Common myeloid progenitor, CD34-positive (primary cell): ENCODE results near the gene EHD2.

Experiments
- CTCF ChIA-PET: fragments of 350-600 bp; sonication (Branson Sonifier 250); formaldehyde crosslinking; loops from one replicate; lab custom pipeline; 2021; ENCODE audit warnings: antibody characterized with exemption; lab: Charles Lee
- POLR2A ChIA-PET: fragments of 350-600 bp; sonication (Branson Sonifier 250); formaldehyde crosslinking; loops from one replicate; lab custom pipeline; 2021; ENCODE audit warnings: antibody characterized with exemption; lab: Charles Lee
- DNase-seq, 3 donors: peaks; one replicate each; pipeline versions ENCODE4 v3.0.0 to v3.0.0-alpha.2; 2013
- H3K27ac ChIP-seq, 2 experiments: 1 replicate in 1 of 2; 2 replicates in 1 of 2; pipeline ENCODE4 v1.7.0; 2013; ENCODE audit warnings: inconsistent platforms in 2 of 2, low read length in 2 of 2, mild to moderate bottlenecking in 2 of 2, low read depth in 1 of 2, moderate library complexity in 1 of 2; ENCODE audit not compliant: severe bottlenecking in 2 of 2, insufficient read depth in 1 of 2, poor library complexity in 1 of 2
- H3K27me3 ChIP-seq, 5 experiments: replicated peaks in 2 of 5; 1 replicate in 3 of 5; 2 replicates in 2 of 5; pipeline versions ENCODE4 v1.6.1 to v1.7.0; 2013; ENCODE audit warnings: low read length in 4 of 5, mild to moderate bottlenecking in 2 of 5, moderate library complexity in 2 of 5, inconsistent platforms in 1 of 5; ENCODE audit not compliant: insufficient read depth in 5 of 5, control insufficient read depth in 4 of 5
- H3K36me3 ChIP-seq, 4 experiments: 1 replicate in 2 of 4; 2 replicates in 2 of 4; pipeline versions ENCODE4 v1.6.1 to v1.7.0; 2013; ENCODE audit warnings: low read length in 3 of 4, control low read depth in 1 of 4, mild to moderate bottlenecking in 1 of 4; ENCODE audit not compliant: control insufficient read depth in 4 of 4, insufficient read depth in 4 of 4
- H3K4me1 ChIP-seq, 4 experiments: 1 replicate in 3 of 4; 2 replicates in 1 of 4; pipeline versions ENCODE4 v1.6.1 to v1.7.1; 2013; ENCODE audit warnings: low read length in 3 of 4, mild to moderate bottlenecking in 3 of 4, control low read depth in 1 of 4, inconsistent platforms in 1 of 4, moderate library complexity in 1 of 4; ENCODE audit not compliant: control insufficient read depth in 4 of 4, insufficient read depth in 4 of 4; ENCODE audit errors: control extremely low read depth in 1 of 4
- H3K4me3 ChIP-seq, 7 experiments: 1 replicate in 4 of 7; 2 replicates in 3 of 7; pipeline versions ENCODE4 v1.5.1 to v1.7.0; 2013; ENCODE audit warnings: mild to moderate bottlenecking in 7 of 7, low read length in 6 of 7, moderate library complexity in 6 of 7, inconsistent platforms in 2 of 7, low read depth in 2 of 7, control low read depth in 1 of 7; ENCODE audit not compliant: insufficient read depth in 4 of 7, control insufficient read depth in 1 of 7; ENCODE audit errors: extremely low read depth in 1 of 7
- H3K9me3 ChIP-seq, 5 experiments: 1 replicate in 4 of 5; 2 replicates in 1 of 5; pipeline versions ENCODE4 v1.6.1 to v1.7.1; 2013; ENCODE audit warnings: low read length in 4 of 5, mild to moderate bottlenecking in 2 of 5, inconsistent platforms in 1 of 5, low read depth in 1 of 5, moderate library complexity in 1 of 5; ENCODE audit not compliant: control insufficient read depth in 4 of 5, insufficient read depth in 2 of 5; ENCODE audit errors: control extremely low read depth in 1 of 5
- WGBS: methylation state at CpG from one replicate; pipeline ENCODE4 v1.1.5; 2013; ENCODE audit not compliant: insufficient coverage; 5-methylcytosine and 5-hydroxymethylcytosine counted together

The EHD2 gene

GRCh38 chr19:47679922-47680857 lies 33.0 kb upstream of the EHD2 start:
- H3K9me3 ChIP-seq, result no peaks in the 10 kb centered on the region
- CTCF ChIA-PET, result no interaction called here
- 97% methylated on average over 82 of the region's 90 CpGs for WGBS
- peaks cover 5 to 50% (median 22%) of the 10 kb centered on the region in 4 experiments for H3K36me3 ChIP-seq
- H3K27ac ChIP-seq, result no peak overlapping the region
- no peak overlapping the region for H3K4me3 ChIP-seq
- H3K27me3 ChIP-seq, result no peaks in the 10 kb centered on the region
- no peak for DNase-seq
- H3K4me1 ChIP-seq, result no peaks in the 10 kb centered on the region
- POLR2A ChIA-PET, result no interaction called here

GRCh38 chr19:47680858-47681332 lies 32.3 kb upstream of the EHD2 start:
- H3K9me3 ChIP-seq, result no peaks in the 10 kb centered on the region
- WGBS, result 98% methylated on average over 31 of the region's 34 CpGs
- no peaks in the 10 kb centered on the region for H3K4me1 ChIP-seq
- H3K4me3 ChIP-seq, result no peak overlapping the region
- H3K36me3 ChIP-seq, result peaks cover 7 to 48% (median 21%) of the 10 kb centered on the region in 4 experiments
- H3K27me3 ChIP-seq, result no peaks in the 10 kb centered on the region
- ChIA-PET CTCF (no interaction called here), POLR2A (no interaction called here)
- no peak for DNase-seq
- H3K27ac ChIP-seq, result no peak overlapping the region

GRCh38 chr19:47681388-47681787 lies 31.8 kb upstream of the EHD2 start:
- Histone ChIP-seq H3K27me3 (no peaks in the 10 kb centered on the region), H3K9me3 (no peaks in the 10 kb centered on the region), H3K4me3 (no peak overlapping the region), H3K36me3 (peaks cover 7 to 48% (median 22%) of the 10 kb centered on the region in 4 experiments), H3K27ac (no peak overlapping the region), H3K4me1 (no peaks in the 10 kb centered on the region)
- WGBS, result 100% methylated on average over 4 of the region's 6 CpGs
- DNase-seq, result no peak
- CTCF ChIA-PET, result no interaction called here
- POLR2A ChIA-PET, result no interaction called here

- Histone ChIP-seq H3K27me3 (no peaks in the 10 kb centered on the region), H3K36me3 (peaks cover 6 to 45% (median 19%) of the 10 kb centered on the region in 4 experiments), H3K27ac (no peak overlapping the region), H3K4me1 (no peaks in the 10 kb centered on the region), H3K4me3 (no peak overlapping the region), H3K9me3 (no peaks in the 10 kb centered on the region)
- CTCF ChIA-PET, result no interaction called here
- 97% methylated on average over 13 of the region's 23 CpGs for WGBS
- POLR2A ChIA-PET, result no interaction called here
- DNase-seq, result no peak
Observed at GRCh38 chr19:47681936-47682335, 31.3 kb upstream of the EHD2 start.

GRCh38 chr19:47682939-47683338 lies 30.3 kb upstream of the EHD2 start:
- CTCF ChIA-PET, result no interaction called here
- no peaks in the 10 kb centered on the region for H3K9me3 ChIP-seq
- H3K4me3 ChIP-seq, result no peak overlapping the region
- DNase-seq, result peak; percentile 20 to 61 (median 26)
- no peak overlapping the region for H3K27ac ChIP-seq
- no peaks in the 10 kb centered on the region for H3K27me3 ChIP-seq
- peaks cover 5 to 39% (median 17%) of the 10 kb centered on the region in 4 experiments for H3K36me3 ChIP-seq
- no peaks in the 10 kb centered on the region for H3K4me1 ChIP-seq
- 89% methylated on average over 4 of the region's 6 CpGs for WGBS
- POLR2A ChIA-PET, result no interaction called here

GRCh38 chr19:47686679-47687450 lies 26.4 kb upstream of the EHD2 start:
- peaks cover 0 to 2% (median 0%) of the 10 kb centered on the region in 5 experiments for H3K9me3 ChIP-seq
- H3K27ac ChIP-seq, result no peak overlapping the region
- H3K4me3 ChIP-seq, result no peak overlapping the region
- H3K36me3 ChIP-seq, result peaks cover 10 to 24% (median 16%) of the 10 kb centered on the region in 4 experiments
- 100% methylated on average over 1 of the region's 7 CpGs for WGBS
- ChIA-PET POLR2A (no interaction called here), CTCF (interaction anchor here (1.2 to 1.3 kb wide), 2 partner anchors 11 to 13 kb away, joined by 3 read pairs; no protein-coding TSS in a partner anchor)
- no peak for DNase-seq
- no peaks in the 10 kb centered on the region for H3K4me1 ChIP-seq
- H3K27me3 ChIP-seq, result no peaks in the 10 kb centered on the region
